Measurements from ENCODE around the gene NEK9.
A peak's percentile ranks its signal among the peaks of the same experiment; 100 is the strongest.
"Not testable (repeated sequence)": the region's sequence is repeated elsewhere in the genome, so short reads cannot be mapped to it uniquely, and the experiment has no call there.

NEK9 gene

GRCh38 chr14:75098682-75099081 lies 28.2 kb downstream of the NEK9 start:
- DNase-seq, result no peak

DNA sequence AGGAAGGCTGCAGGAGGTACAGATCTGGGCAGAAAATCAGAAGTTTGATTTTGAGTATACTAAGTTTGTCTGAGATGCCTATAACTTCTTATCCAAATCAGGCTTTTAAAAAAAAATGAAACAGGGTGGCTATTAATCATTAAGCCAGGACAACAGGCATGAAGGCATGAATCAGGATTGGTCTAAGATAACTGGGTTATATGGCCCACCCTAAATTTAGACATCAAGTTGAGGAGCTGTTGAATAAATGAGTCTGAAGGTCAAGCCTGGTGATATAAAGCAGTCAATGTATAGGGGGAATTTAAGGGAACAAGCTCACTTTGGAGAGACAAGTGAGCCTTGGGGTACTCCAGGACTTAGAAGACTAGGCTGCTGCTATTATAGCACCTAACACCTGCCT lies 28.6 kb downstream of the NEK9 start:
- no peak for DNase-seq

GRCh38 chr14:75096959-75097358 lies 29.9 kb downstream of the NEK9 start:
- no peak for DNase-seq

DNA sequence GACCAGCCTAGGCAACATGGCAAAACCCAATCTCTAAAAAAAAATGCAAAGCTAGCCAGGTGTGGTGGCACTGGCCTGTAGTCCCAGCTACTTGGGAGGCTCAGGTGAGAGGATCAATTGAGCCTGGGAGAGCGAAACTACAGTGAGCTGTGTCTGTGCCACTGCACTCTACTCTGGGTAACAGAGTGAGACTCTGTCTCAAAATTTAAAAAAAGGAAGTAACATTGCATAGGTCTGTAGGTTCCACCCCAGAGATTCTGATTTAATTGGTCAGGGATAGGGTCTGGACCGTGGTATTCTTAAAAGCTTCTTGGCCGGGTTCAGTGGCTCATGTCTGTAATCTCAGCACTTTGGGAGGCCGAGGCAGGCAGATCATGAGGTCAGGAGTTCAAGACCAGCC lies 31.2 kb downstream of the NEK9 start:
- DNase-seq, result no peak

- no peak for DNase-seq
Observed at GRCh38 chr14:75094896-75095295, 32.0 kb downstream of the NEK9 start.

DNA sequence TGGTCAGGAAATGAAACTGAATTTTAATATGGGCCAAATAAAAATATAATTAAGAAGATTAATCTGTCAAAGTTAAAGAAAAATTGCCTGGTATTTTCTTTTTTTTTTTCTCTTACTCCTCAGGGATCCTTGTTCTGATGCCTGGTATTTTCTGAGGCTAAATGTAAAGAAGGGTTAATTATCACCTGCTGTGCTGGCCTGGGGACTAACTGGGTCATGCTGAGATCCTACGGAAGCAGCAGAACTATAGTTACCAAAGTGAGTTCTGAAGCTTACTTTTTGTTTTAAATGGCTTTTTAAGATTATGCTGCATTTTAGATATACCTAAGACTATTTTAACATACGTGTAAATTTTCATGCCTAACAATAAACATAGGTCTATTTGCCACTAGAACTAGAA lies 34.1 kb downstream of the NEK9 start:
- DNase-seq, result no peak

DNA sequence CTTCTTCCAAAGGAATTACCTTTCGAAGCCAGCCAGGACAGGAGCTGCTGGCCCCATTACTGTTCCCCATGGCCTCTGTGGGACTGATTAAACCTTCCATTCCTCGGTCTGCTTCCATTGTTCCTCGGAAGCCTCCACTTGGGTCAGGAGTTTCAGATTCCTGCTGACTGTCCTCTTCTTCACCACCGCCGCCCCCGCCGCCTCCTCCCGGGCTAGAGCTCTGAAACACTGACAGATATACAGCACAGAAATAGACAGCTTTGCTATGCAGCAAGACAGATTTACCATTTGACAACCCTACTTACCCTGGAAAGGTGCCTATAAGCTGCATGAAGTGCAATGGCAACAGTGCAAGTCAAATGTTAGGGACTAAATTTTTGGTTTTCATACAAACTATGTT lies 35.6 kb downstream of the NEK9 start:
- no peak for DNase-seq

DNA sequence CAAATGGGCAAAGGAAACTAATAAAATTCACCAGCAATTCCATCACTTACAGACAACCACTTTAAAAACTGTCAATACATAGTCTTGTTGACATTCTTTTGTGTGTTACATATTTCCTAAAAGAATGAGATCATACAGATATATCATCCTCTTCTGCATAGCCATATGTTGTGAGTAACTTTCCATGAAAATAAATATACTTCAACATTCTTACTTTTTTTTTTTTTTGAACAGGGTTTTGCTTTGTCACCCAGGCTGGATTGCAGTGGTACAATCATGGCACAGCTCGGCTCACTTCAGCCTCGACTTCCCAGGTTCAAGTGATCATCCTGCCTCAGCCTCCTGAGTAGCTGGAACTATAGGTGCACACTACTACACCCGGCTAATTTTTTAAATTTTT lies 36.5 kb downstream of the NEK9 start:
- DNase-seq, result no peak

- no peak for DNase-seq
Observed at GRCh38 chr14:75088566-75089373, 38.1 kb downstream of the NEK9 start.

- DNase-seq, result no peak
Observed at GRCh38 chr14:75088153-75088552, 38.7 kb downstream of the NEK9 start.

GRCh38 chr14:75084513-75084912 lies 42.3 kb downstream of the NEK9 start:
- no peak for DNase-seq

DNA sequence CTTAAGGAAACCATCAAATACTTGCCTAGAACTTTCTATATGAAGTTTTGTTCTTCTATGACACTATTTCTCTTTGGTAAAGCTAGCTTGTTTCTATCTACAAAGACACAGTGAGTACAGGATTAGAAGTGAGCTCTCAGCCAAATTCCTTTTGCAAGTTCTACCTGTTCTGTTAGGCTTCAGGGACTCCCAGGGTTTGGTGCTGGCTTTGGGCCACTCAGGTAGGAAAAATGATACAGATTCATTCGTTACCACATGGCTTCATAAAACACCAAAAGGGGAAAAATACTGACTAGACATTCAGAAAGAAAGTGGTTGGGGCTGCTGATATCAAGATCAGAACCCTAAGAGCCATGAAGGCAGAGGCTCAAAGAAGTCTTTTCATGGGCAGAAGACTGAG lies 43.6 kb downstream of the NEK9 start:
- DNase-seq, result no peak

DNA sequence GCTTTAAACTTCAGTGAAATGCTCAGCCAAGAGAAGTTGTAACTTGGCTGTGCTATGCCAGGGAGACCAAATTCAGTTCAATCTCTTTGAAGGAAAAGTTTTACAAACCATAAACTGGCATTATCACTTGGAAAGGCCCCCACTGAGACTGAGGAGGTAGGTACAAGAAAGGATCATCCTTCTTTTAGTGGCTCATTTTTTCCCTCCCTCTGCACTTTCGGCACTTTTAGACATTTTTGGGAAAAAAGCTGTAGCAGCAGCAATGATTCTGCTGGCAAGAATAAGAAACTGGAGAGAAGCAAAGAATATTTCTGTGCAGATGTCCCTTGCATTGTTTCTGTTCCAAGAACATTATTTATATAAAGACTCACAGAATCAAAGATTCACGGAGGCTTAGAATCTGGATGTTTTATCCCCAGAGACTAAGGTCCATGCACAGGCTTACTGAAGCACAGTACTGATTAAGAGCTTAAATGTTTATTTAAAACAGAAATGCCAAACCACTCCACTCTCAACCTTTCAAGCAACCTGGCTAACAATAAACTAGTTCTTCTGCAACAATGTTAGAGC lies 45.1 kb downstream of the NEK9 start:
- DNase-seq, result no peak

- DNase-seq, result no peak
Observed at GRCh38 chr14:75079521-75079920, 47.3 kb downstream of the NEK9 start.

DNA sequence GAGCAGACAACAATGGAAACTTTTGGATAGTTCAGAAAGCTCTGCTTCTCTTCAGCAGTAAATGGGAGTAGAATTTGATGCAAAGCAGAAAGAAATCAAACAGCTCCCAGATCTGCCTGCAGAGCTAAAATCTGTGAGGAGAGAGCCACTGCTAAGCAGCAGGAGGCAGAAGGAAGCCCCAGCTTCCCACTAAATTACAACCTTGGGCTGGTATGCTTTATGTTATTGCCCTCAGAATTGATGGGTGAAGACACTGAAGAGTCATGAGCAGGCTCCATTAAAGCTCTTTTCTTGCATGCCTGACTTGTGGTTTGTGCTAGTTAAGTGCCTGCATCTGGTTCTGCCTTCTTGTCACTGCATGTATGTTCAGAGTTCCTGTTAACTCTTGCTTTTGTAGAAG lies 49.1 kb downstream of the NEK9 start:
- no peak for DNase-seq

DNA sequence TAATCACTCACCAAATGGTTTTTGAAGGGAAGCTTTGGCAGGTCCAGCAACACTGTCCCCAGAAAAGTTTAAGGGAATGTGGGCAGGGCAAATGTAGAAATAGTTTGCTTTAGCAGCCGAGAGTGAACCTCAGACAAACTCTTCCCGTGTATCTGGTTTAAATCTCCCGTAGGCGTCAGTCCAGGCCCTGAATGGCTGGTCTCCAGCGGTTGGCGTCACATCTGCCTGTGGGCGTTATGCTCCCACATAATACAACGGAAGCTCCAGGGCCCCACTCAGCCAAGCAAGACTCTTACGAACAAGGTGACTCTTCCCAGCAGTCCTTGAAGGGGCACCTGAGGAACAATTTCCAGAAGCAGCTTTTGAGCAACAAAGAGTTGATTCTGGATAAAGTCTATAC lies 56.5 kb downstream of the NEK9 start:
- no peak for DNase-seq

DNA sequence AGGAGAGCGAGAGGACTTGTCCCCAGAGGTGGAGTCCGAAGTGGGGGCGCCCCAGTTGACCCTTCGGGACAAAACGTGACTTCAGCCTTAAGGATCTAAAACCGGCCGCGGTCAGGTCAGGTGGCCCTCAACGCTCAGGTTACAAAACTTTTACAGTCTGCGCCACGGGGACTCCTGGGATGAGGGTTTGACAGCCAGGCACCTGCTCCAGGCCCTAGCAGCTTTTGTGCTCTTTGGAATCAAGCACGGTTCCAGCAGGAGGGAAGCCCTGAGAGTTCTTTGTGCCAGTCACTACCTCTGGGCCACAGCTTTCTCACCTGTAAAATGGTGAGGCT lies 57.1 kb downstream of the NEK9 start:
- no peak for DNase-seq

DNA sequence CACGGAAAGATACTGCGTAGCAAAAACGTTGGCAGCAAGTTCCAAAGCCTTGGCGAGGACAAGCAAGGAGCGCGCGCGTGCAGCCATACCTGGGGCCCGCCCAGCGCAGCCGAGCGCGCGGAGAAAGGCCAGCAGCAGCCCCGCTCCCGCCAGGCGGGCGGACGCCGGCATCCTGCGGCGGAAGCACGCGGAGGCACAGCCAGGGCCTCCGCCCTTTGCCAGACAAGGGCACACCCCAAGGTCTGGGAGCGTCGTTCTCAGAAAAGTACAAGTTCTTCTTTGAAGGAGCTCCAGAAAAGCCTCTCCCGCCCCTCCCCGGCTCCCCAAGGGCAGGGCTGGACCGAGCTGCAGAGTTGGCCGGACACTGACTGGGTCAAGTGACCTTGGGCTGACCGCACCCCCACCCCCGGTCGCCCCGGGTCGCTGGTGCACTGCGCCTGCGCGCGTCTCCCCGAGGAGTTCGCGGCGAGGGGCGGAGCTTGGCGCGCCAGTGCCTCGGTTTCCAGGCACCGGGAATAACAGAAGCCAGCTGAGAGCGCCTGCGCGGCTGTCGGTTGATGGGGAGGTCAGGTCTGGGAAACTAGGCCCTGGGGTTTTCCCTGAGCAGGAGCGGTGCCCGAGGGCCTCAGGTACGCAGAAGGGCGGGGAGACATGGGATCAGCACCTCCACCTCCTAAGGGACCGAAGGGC lies 57.6 kb downstream of the NEK9 start, which contains the start of gene ZC2HC1C:
TSS of gene ZC2HC1C (plus strand) at position 521 of the 690 bp plus-strand sequence. CDS start 933 bp downstream, outside the sequence.
- peak; percentile 91 for DNase-seq

- DNase-seq, result no peak
Observed at GRCh38 chr14:75068294-75069120, 58.3 kb downstream of the NEK9 start.

GRCh38 chr14:75067765-75068164 lies 59.1 kb downstream of the NEK9 start:
- DNase-seq, result not testable (repeated sequence)

GRCh38 chr14:75067212-75067611 lies 59.6 kb downstream of the NEK9 start:
- DNase-seq, result no peak

DNA sequence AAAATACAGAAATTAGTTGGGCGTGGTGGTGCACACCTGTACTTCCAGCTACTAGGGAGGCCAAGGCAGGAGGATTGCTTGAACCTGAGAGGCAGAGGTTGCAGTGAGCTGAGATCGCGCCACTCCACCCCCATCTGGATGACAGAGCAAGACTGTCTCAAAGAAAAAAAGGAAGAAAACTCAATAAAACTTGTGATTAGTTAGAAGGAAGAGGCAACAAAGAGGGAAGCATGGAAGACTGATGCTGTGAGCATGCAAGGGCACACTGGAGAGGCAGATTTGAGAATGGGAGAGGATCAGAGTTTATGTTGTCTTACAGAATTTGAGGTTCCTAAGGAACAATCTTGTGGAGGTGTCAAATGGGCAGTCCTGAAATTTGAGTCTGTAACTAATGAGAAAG lies 60.2 kb downstream of the NEK9 start:
- DNase-seq, result no peak

DNA sequence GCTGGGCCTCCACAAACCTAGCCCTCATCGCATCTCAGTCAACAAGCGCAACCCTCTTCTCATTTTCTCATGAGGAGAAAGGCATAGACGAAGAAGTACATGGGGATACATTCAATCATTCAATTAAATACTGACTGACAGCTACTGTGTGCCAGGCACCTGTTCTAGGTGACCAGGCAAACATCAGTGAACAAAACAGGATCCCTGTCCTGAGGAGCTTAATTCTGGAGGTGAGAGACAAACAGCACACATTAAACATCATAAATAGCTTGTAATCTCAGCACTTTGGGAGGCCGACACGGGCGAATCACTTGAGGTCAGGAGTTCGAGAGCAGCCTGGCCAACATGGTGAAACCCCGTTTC lies 62.7 kb downstream of the NEK9 start:
- no peak for DNase-seq

Measured in activated CD8-positive, alpha-beta memory T cell treated with anti-CD3 and anti-CD28 coated beads, Interleukin-2, amount 50 U/mL, for 48 hours (primary cell).